PC-3 (cell line): ENCODE measurements around the gene ARL4A.

Experiments
- CTCF ChIP-seq: fragments of 300-600 bp; sonication (generic); conservative IDR thresholded peaks from 2 replicates; pipeline ENCODE4 v1.5.1; 2017; ENCODE audit warnings: antibody characterized with exemption, low read depth, mild to moderate bottlenecking, low read length
- EZH2 ChIP-seq: fragments of 300-600 bp; sonication (generic); IDR thresholded peaks from one replicate; pipeline ENCODE4 v1.6.1; 2017; ENCODE audit warnings: antibody characterized with exemption, mild to moderate bottlenecking, low read length; ENCODE audit not compliant: unreplicated experiment
- EZH2phosphoT487 ChIP-seq: fragments of 300-600 bp; sonication (generic); IDR thresholded peaks from 2 replicates; pipeline ENCODE4 v1.6.1; 2018; ENCODE audit warnings: mild to moderate bottlenecking, antibody characterized with exemption, low read length, borderline replicate concordance

- TF ChIP-seq CTCF (no peak), EZH2 (no peak), EZH2phosphoT487 (no peak)
Observed at GRCh38 chr7:12674053-12674452, 13.4 kb upstream of the ARL4A start.
